Naive thymus-derived CD4-positive, alpha-beta T cell (primary cell): ENCODE measurements around the gene RPS6KL1. TPM values are rescaled to one million over a fixed set of nuclear protein-coding genes. Genes with fewer than 3 reads are reported as not detected.
A peak's percentile ranks its signal among the peaks of the same experiment; 100 is the strongest.

Experiments used
- ATAC-seq: fragments of 150-1000 bp; cut with Tn5 transposase; 2 replicates; pipeline ENCODE4 v1.10.0; 2021; ENCODE audit warnings: mild to moderate bottlenecking, moderate library complexity
- CTCF ChIA-PET: fragments of 350-600 bp; sonication (Branson Sonifier 250); formaldehyde crosslinking; loops from one replicate; lab custom pipeline; 2021; ENCODE audit warnings: antibody characterized with exemption; lab: Charles Lee
- POLR2A ChIA-PET: fragments of 350-600 bp; sonication (Branson Sonifier 250); formaldehyde crosslinking; loops from one replicate; lab custom pipeline; 2021; ENCODE audit warnings: antibody characterized with exemption, inconsistent platforms; lab: Charles Lee
- DNase-seq, 9 donors: peaks; one replicate each; pipeline versions ENCODE4 v3.0.0 to v3.0.0-alpha.2; 2020 to 2022; ENCODE audit warnings: mixed read lengths in 1 of 9
- H3K27ac ChIP-seq: one replicate; pipeline ENCODE4 v1.7.0; 2013; ENCODE audit warnings: mild to moderate bottlenecking, low read depth, low read length, moderate library complexity
- H3K27me3 ChIP-seq, 2 donors: one replicate each; pipeline ENCODE4 v1.7.0; 2013; ENCODE audit warnings: low read length in 2 of 2, mild to moderate bottlenecking in 2 of 2, moderate library complexity in 2 of 2; ENCODE audit not compliant: control insufficient read depth in 2 of 2, insufficient read depth in 2 of 2
- H3K36me3 ChIP-seq, 3 experiments: 1 replicate in 2 of 3; 2 replicates in 1 of 3; pipeline ENCODE4 v1.7.0; 2013; ENCODE audit warnings: low read length in 3 of 3, mild to moderate bottlenecking in 3 of 3, moderate library complexity in 1 of 3; ENCODE audit not compliant: insufficient read depth in 3 of 3, control insufficient read depth in 2 of 3
- H3K4me1 ChIP-seq, 2 donors: one replicate each; pipeline ENCODE4 v1.7.0; 2013; ENCODE audit warnings: low read length in 2 of 2, mild to moderate bottlenecking in 2 of 2, moderate library complexity in 1 of 2; ENCODE audit not compliant: control insufficient read depth in 2 of 2, insufficient read depth in 2 of 2
- H3K4me3 ChIP-seq: 2 replicates; pipeline ENCODE4 v1.7.0; 2013; ENCODE audit warnings: mild to moderate bottlenecking, low read length
- H3K9me3 ChIP-seq, 3 experiments: 1 replicate in 2 of 3; 2 replicates in 1 of 3; pipeline ENCODE4 v1.7.0; 2013; ENCODE audit warnings: low read length in 3 of 3; ENCODE audit not compliant: control insufficient read depth in 2 of 3
- H3K27ac Mint-ChIP-seq, 9 donors: one replicate each; pipeline ENCODE4 v1.8.0; 2020 to 2022; ENCODE audit warnings: mixed read lengths in 9 of 9, mild to moderate bottlenecking in 8 of 9, moderate library complexity in 5 of 9, inconsistent platforms in 2 of 9
- H3K27me3 Mint-ChIP-seq, 5 donors: one replicate each; pipeline ENCODE4 v1.8.0; 2021 to 2022; ENCODE audit warnings: mixed read lengths in 5 of 5, mild to moderate bottlenecking in 1 of 5
- H3K36me3 Mint-ChIP-seq, 5 donors: one replicate each; pipeline ENCODE4 v1.8.0; 2020 to 2022; ENCODE audit warnings: mixed read lengths in 5 of 5, mild to moderate bottlenecking in 3 of 5, inconsistent platforms in 1 of 5
- H3K4me1 Mint-ChIP-seq, 7 donors: one replicate each; pipeline ENCODE4 v1.8.0; 2020 to 2022; ENCODE audit warnings: mixed read lengths in 7 of 7, mild to moderate bottlenecking in 3 of 7, inconsistent platforms in 1 of 7
- H3K4me3 Mint-ChIP-seq, 10 donors: one replicate each; pipeline ENCODE4 v1.8.0; 2020 to 2022; ENCODE audit warnings: mild to moderate bottlenecking in 10 of 10, mixed read lengths in 10 of 10, moderate library complexity in 6 of 10, inconsistent platforms in 2 of 10
- H3K9me3 Mint-ChIP-seq, 11 donors: one replicate each; pipeline ENCODE4 v1.8.0; 2020 to 2022; ENCODE audit warnings: mixed read lengths in 11 of 11, mild to moderate bottlenecking in 4 of 11, inconsistent platforms in 1 of 11, moderate library complexity in 1 of 11
- intact Hi-C, 2 donors: fragments of 100-400 bp; cut with micrococcal nuclease; formaldehyde crosslinking; loops; one replicate each; pipeline ENCODE4 v1.15.1; 2023
- polyA plus RNA-seq, 2 donors: library from polyadenylated mRNA; unstranded; fragments of 300-500 nt; fragmentation: Illumina TruSeq; gene quantifications; one replicate each; pipeline ENCODE4 v1.2.3, GENCODE V29; 2021
- total RNA-seq, 6 experiments: library from RNA in 5 of 6; stranded (reverse) in 5 of 6; gene quantifications; 1 replicate in 5 of 6; 2 replicates in 1 of 6; pipeline ENCODE4 v1.2.3 and lab custom pipeline; 2021 to 2026

Gene RPS6KL1
- total and polyA plus RNA-seq, 7 experiments from 2014 or later = 2.0 to 12.8 (median 5.7) TPM

DNA sequence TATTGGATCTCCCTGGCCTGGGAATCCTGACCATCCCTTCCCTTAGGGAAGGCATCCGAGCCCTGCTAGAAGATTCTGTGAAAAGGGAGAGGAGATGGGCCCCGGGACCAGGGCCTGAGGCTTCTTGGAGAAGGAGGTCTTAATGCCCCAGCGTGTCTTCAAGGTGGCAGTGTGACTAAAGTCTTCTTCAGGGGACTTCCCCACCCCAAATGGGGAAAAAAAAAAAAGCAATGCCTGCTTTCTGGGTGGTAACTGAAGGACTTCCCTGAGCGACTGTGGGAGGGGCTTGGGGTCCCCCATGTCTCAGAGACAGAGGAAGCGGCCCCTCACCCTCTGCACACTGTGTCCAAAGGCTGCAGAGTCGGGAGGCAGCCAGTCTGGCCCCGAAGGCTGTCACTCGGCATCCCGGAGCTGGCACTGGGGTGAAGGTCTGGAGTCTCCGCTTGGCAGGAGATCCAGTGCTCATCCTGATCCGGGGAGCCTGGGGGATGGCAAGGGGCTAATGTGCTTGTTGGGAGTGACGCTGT is 40.2 kb upstream of the RPS6KL1 start:
- Histone ChIP-seq H3K36me3 (no peaks in the 10 kb centered on the region), H3K27me3 (no peaks in the 10 kb centered on the region), H3K9me3 (no peaks in the 10 kb centered on the region), H3K27ac (no peak overlapping the region), H3K4me3 (no peak overlapping the region), H3K4me1 (no peaks in the 10 kb centered on the region)
- intact Hi-C loops = no loop called here
- POLR2A ChIA-PET = no interaction called here
- Mint-ChIP-seq H3K27me3 (peaks cover 0 to 20% (median 0%) of the 10 kb centered on the region in 5 donors), H3K36me3 (no peaks in the 10 kb centered on the region), H3K9me3 (no peaks in the 10 kb centered on the region), H3K4me3 (no peak overlapping the region), H3K4me1 (peaks cover 0 to 9% (median 0%) of the 10 kb centered on the region in 7 donors), H3K27ac (no peak overlapping the region)
- ATAC-seq (no peak), DNase-seq (no peak)
- CTCF ChIA-PET = no interaction called here

GRCh38 chr14:74962493-74962892 is 39.4 kb upstream of the RPS6KL1 start:
- no peaks in the 10 kb centered on the region for H3K9me3 Mint-ChIP-seq
- CTCF ChIA-PET = no interaction called here
- intact Hi-C loops = no loop called here
- H3K4me3 Mint-ChIP-seq = no peak overlapping the region
- Histone ChIP-seq H3K4me1 (no peaks in the 10 kb centered on the region), H3K27me3 (no peaks in the 10 kb centered on the region), H3K36me3 (no peaks in the 10 kb centered on the region), H3K9me3 (no peaks in the 10 kb centered on the region), H3K27ac (no peak overlapping the region), H3K4me3 (no peak overlapping the region)
- H3K36me3 Mint-ChIP-seq = no peaks in the 10 kb centered on the region
- no peak overlapping the region for H3K27ac Mint-ChIP-seq
- peaks cover 0 to 9% (median 0%) of the 10 kb centered on the region in 7 donors for H3K4me1 Mint-ChIP-seq
- ATAC-seq (peak; percentile 81), DNase-seq (no peak)
- peaks cover 0 to 17% (median 0%) of the 10 kb centered on the region in 5 donors for H3K27me3 Mint-ChIP-seq
- POLR2A ChIA-PET = no interaction called here

GRCh38 chr14:74962046-74962445 is 39.0 kb upstream of the RPS6KL1 start:
- H3K4me1 Mint-ChIP-seq = peaks cover 0 to 9% (median 0%) of the 10 kb centered on the region in 7 donors
- H3K27me3 Mint-ChIP-seq = peaks cover 0 to 18% (median 0%) of the 10 kb centered on the region in 5 donors
- H3K27me3 ChIP-seq = no peaks in the 10 kb centered on the region
- no peak overlapping the region for H3K27ac ChIP-seq
- H3K36me3 ChIP-seq = no peaks in the 10 kb centered on the region
- ATAC-seq = peak; percentile 21
- DNase-seq = no peak
- intact Hi-C loops = no loop called here
- no peaks in the 10 kb centered on the region for H3K36me3 Mint-ChIP-seq
- H3K9me3 ChIP-seq = no peaks in the 10 kb centered on the region
- H3K27ac Mint-ChIP-seq = no peak overlapping the region
- no peaks in the 10 kb centered on the region for H3K4me1 ChIP-seq
- H3K9me3 Mint-ChIP-seq = no peaks in the 10 kb centered on the region
- no peak overlapping the region for H3K4me3 ChIP-seq
- ChIA-PET CTCF (no interaction called here), POLR2A (no interaction called here)
- H3K4me3 Mint-ChIP-seq = no peak overlapping the region

DNA sequence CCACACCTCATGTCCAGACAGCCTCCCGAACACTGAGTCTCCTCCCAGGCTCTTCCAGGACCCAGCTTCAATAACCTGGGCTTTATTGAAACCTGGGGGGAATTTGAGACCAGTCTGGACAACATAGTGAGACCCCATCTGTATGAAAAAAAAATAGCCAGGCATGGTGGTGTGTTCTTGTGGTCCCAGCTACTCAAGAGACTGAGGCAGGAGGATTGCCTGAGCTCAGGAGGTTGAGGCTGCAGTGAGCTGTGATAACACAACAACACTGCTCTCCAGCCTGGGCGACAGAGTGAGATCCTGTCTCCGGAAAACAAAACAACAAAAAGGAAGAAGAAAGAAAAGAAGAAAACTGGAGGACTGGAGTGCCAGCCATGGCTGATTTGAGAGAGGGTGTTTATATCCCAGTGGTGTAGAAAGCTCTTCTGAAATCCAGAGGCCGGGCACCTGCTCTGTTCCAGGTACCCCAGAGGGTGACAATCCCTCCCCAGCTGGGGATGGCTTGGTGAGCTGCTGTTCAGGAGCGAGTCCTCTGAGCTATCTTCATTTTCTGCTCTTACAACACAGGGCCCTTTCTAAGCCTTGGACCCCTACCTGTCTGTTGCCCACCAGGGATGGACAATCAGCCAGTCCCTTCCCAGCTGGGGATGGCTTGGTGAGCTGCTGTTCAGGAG is 38.3 kb upstream of the RPS6KL1 start:
- no peaks in the 10 kb centered on the region for H3K9me3 Mint-ChIP-seq
- H3K4me3 Mint-ChIP-seq = no peak overlapping the region
- Histone ChIP-seq H3K4me1 (no peaks in the 10 kb centered on the region), H3K9me3 (no peaks in the 10 kb centered on the region), H3K4me3 (no peak overlapping the region), H3K27me3 (no peaks in the 10 kb centered on the region), H3K36me3 (no peaks in the 10 kb centered on the region), H3K27ac (no peak overlapping the region)
- POLR2A ChIA-PET = no interaction called here
- intact Hi-C loops = no loop called here
- no peak for DNase-seq
- H3K4me1 Mint-ChIP-seq = peaks cover 0 to 9% (median 2%) of the 10 kb centered on the region in 7 donors
- no peaks in the 10 kb centered on the region for H3K36me3 Mint-ChIP-seq
- no peak overlapping the region for H3K27ac Mint-ChIP-seq
- CTCF ChIA-PET = no interaction called here
- no peak for ATAC-seq
- H3K27me3 Mint-ChIP-seq = peaks cover 2 to 23% (median 3%) of the 10 kb centered on the region in 5 donors

GRCh38 chr14:74960736-74961135 is 37.7 kb upstream of the RPS6KL1 start:
- ChIA-PET POLR2A (no interaction called here), CTCF (no interaction called here)
- DNase-seq = no peak
- Mint-ChIP-seq H3K36me3 (no peaks in the 10 kb centered on the region), H3K9me3 (no peaks in the 10 kb centered on the region), H3K4me1 (peaks cover 0 to 9% (median 4%) of the 10 kb centered on the region in 7 donors), H3K27me3 (peaks cover 3 to 26% (median 6%) of the 10 kb centered on the region in 5 donors), H3K27ac (no peak overlapping the region), H3K4me3 (no peak overlapping the region)
- no peak for ATAC-seq
- intact Hi-C loops = no loop called here
- H3K4me1 ChIP-seq = no peaks in the 10 kb centered on the region
- H3K27ac ChIP-seq = no peak overlapping the region
- H3K9me3 ChIP-seq = no peaks in the 10 kb centered on the region
- no peaks in the 10 kb centered on the region for H3K27me3 ChIP-seq
- no peaks in the 10 kb centered on the region for H3K36me3 ChIP-seq
- H3K4me3 ChIP-seq = no peak overlapping the region

GRCh38 chr14:74959596-74960180 is 36.6 kb upstream of the RPS6KL1 start:
- ChIA-PET CTCF (no interaction called here), POLR2A (no interaction called here)
- Mint-ChIP-seq H3K36me3 (no peaks in the 10 kb centered on the region), H3K4me1 (peaks cover 0 to 9% (median 4%) of the 10 kb centered on the region in 7 donors), H3K4me3 (no peak overlapping the region), H3K27ac (no peak overlapping the region), H3K9me3 (no peaks in the 10 kb centered on the region), H3K27me3 (peaks cover 3 to 26% (median 6%) of the 10 kb centered on the region in 5 donors)
- Histone ChIP-seq H3K36me3 (no peaks in the 10 kb centered on the region), H3K27ac (no peak overlapping the region), H3K4me1 (peaks cover 0 to 4% of the 10 kb centered on the region in 2 donors), H3K27me3 (no peaks in the 10 kb centered on the region), H3K4me3 (no peak overlapping the region), H3K9me3 (no peaks in the 10 kb centered on the region)
- intact Hi-C loops = no loop called here
- DNase-seq (no peak), ATAC-seq (no peak)
